Activated CD4-positive, alpha-beta memory T cell treated with anti-CD3 and anti-CD28 coated beads, Interleukin-2, amount 10 ng/mL, durations not matched to agents 7 days and 5 days (primary cell): Measurements from ENCODE around the gene TMEM201. TPM values are rescaled to one million over a fixed set of nuclear protein-coding genes. Genes with fewer than 3 reads are reported as not detected.
"Not testable (repeated sequence)": the region's sequence is repeated elsewhere in the genome, so short reads cannot be mapped to it uniquely, and the experiment has no call there.

Experiments
- CTCF ChIA-PET: fragments of 350-600 bp; sonication (Branson Sonifier 250); formaldehyde crosslinking; loops from one replicate; lab custom pipeline; 2021; ENCODE audit warnings: antibody characterized with exemption, inconsistent platforms; lab: Charles Lee
- POLR2A ChIA-PET: fragments of 350-600 bp; sonication (Branson Sonifier 250); formaldehyde crosslinking; loops from one replicate; lab custom pipeline; 2021; ENCODE audit warnings: antibody characterized with exemption; lab: Charles Lee
- DNase-seq: peaks from one replicate; pipeline ENCODE4 v3.0.0-alpha.2; 2020
- H3K27ac Mint-ChIP-seq: one replicate; pipeline ENCODE4 v1.8.0; 2021; ENCODE audit warnings: mild to moderate bottlenecking, mixed read lengths
- H3K27me3 Mint-ChIP-seq: one replicate; pipeline ENCODE4 v1.8.0; 2021; ENCODE audit warnings: mixed read lengths
- H3K36me3 Mint-ChIP-seq: one replicate; pipeline ENCODE4 v1.8.0; 2021; ENCODE audit warnings: low read depth, mixed read lengths
- H3K4me1 Mint-ChIP-seq: one replicate; pipeline ENCODE4 v1.8.0; 2021; ENCODE audit warnings: mixed read lengths
- H3K4me3 Mint-ChIP-seq: one replicate; pipeline ENCODE4 v1.8.0; 2021; ENCODE audit warnings: mild to moderate bottlenecking, mixed read lengths
- H3K9me3 Mint-ChIP-seq: one replicate; pipeline ENCODE4 v1.8.0; 2021; ENCODE audit warnings: mixed read lengths
- total RNA-seq, 2 experiments: library from RNA; stranded (reverse); gene quantifications; one replicate each; pipeline ENCODE4 v1.2.3, GENCODE V29; 2021

TMEM201 gene
- total RNA-seq, 2 experiments from 2014 or later, result 12.4 to 13.4 TPM

GRCh38 chr1:9558271-9558945, 30.3 kb upstream of the TMEM201 start:
- ChIA-PET POLR2A (interaction anchor here (0.9 to 2.0 kb wide), 2 partner anchors 13 to 19 kb away, joined by 4 read pairs; partner anchors contain the start of gene SLC25A33), CTCF (interaction anchor here (0.5 to 1.9 kb wide), 6 partner anchors 12 to 271 kb away, joined by 3 to 5 read pairs (median 3); partner anchors contain the start of gene TMEM201)
- Mint-ChIP-seq H3K4me1 (peaks cover 19% of the 10 kb centered on the region), H3K36me3 (peaks cover 9% of the 10 kb centered on the region), H3K27me3 (no peaks in the 10 kb centered on the region), H3K4me3 (no peak overlapping the region), H3K9me3 (no peaks in the 10 kb centered on the region), H3K27ac (no peak overlapping the region)
- no peak for DNase-seq

- no peaks in the 10 kb centered on the region for H3K9me3 Mint-ChIP-seq
- no peaks in the 10 kb centered on the region for H3K27me3 Mint-ChIP-seq
- POLR2A ChIA-PET, result no interaction called here
- H3K4me1 Mint-ChIP-seq, result peaks cover 19% of the 10 kb centered on the region
- DNase-seq, result no peak
- no peak overlapping the region for H3K4me3 Mint-ChIP-seq
- CTCF ChIA-PET, result interaction anchor here (0.5 to 1.9 kb wide), 4 partner anchors 12 to 270 kb away, joined by 3 to 5 read pairs (median 4); partner anchors contain the start of gene TMEM201
- peaks cover 12% of the 10 kb centered on the region for H3K36me3 Mint-ChIP-seq
- no peak overlapping the region for H3K27ac Mint-ChIP-seq
Observed at GRCh38 chr1:9558946-9559545, 29.7 kb upstream of the TMEM201 start.

- Mint-ChIP-seq H3K4me1 (peaks cover 19% of the 10 kb centered on the region), H3K27ac (no peak overlapping the region), H3K27me3 (no peaks in the 10 kb centered on the region), H3K36me3 (peaks cover 13% of the 10 kb centered on the region), H3K4me3 (no peak overlapping the region), H3K9me3 (no peaks in the 10 kb centered on the region)
- DNase-seq, result no peak
- CTCF ChIA-PET, result interaction anchor here (1.5 to 1.9 kb wide), 2 partner anchors 29 to 56 kb away, joined by 4 to 5 read pairs; partner anchors contain the start of gene TMEM201
- POLR2A ChIA-PET, result no interaction called here
Observed at GRCh38 chr1:9559673-9560072, 29.0 kb upstream of the TMEM201 start.

GRCh38 chr1:9560090-9560489, 28.6 kb upstream of the TMEM201 start:
- H3K9me3 Mint-ChIP-seq, DNase-seq, H3K4me3 Mint-ChIP-seq, POLR2A ChIA-PET, H3K27ac Mint-ChIP-seq, H3K27me3 Mint-ChIP-seq: not testable (repeated sequence)
- Mint-ChIP-seq H3K36me3 (peaks cover 13% of the 10 kb centered on the region), H3K4me1 (peaks cover 19% of the 10 kb centered on the region)
- CTCF ChIA-PET, result interaction anchor here (1.9 kb wide), 1 partner anchor 28 kb away, joined by 5 read pairs; the partner anchor contains the start of gene TMEM201

- Mint-ChIP-seq H3K36me3 (peaks cover 9% of the 10 kb centered on the region), H3K27ac (no peak overlapping the region), H3K4me1 (peaks cover 19% of the 10 kb centered on the region), H3K4me3 (no peak overlapping the region), H3K27me3 (no peaks in the 10 kb centered on the region), H3K9me3 (no peaks in the 10 kb centered on the region)
- DNase-seq, result no peak
- ChIA-PET CTCF (interaction anchor here (0.5 to 1.2 kb wide), 4 partner anchors 9 to 74 kb away, joined by 3 to 4 read pairs (median 3); no protein-coding TSS in a partner anchor), POLR2A (no interaction called here)
Observed at GRCh38 chr1:9561429-9561828, 27.3 kb upstream of the TMEM201 start.

GRCh38 chr1:9569267-9569666, 19.4 kb upstream of the TMEM201 start:
- Mint-ChIP-seq H3K4me1 (no peaks in the 10 kb centered on the region), H3K27ac (no peak overlapping the region), H3K9me3 (no peaks in the 10 kb centered on the region), H3K27me3 (no peaks in the 10 kb centered on the region), H3K36me3 (no peaks in the 10 kb centered on the region), H3K4me3 (no peak overlapping the region)
- CTCF ChIA-PET, result interaction anchor here (8.1 kb wide), 1 partner anchor 74 kb away, joined by 81 read pairs; no protein-coding TSS in a partner anchor
- POLR2A ChIA-PET, result interaction anchor here (0.6 kb wide), 1 partner anchor 18 kb away, joined by 3 read pairs; no protein-coding TSS in a partner anchor
- no peak for DNase-seq

GRCh38 chr1:9570886-9571529, 17.7 kb upstream of the TMEM201 start:
- not testable (repeated sequence) for H3K27ac Mint-ChIP-seq, H3K9me3 Mint-ChIP-seq, H3K36me3 Mint-ChIP-seq, DNase-seq, H3K27me3 Mint-ChIP-seq, H3K4me3 Mint-ChIP-seq, H3K4me1 Mint-ChIP-seq
- CTCF ChIA-PET, result interaction anchor here (0.9 to 8.1 kb wide), 4 partner anchors 8 to 75 kb away, joined by 3 to 81 read pairs (median 4); no protein-coding TSS in a partner anchor
- POLR2A ChIA-PET, result interaction anchor here (0.8 kb wide), 1 partner anchor 14 kb away, joined by 4 read pairs; no protein-coding TSS in a partner anchor

- Mint-ChIP-seq H3K27ac (no peak overlapping the region), H3K36me3 (no peaks in the 10 kb centered on the region), H3K9me3 (no peaks in the 10 kb centered on the region), H3K27me3 (no peaks in the 10 kb centered on the region), H3K4me3 (no peak overlapping the region), H3K4me1 (no peaks in the 10 kb centered on the region)
- POLR2A ChIA-PET, result interaction anchor here (0.8 kb wide), 1 partner anchor 161 kb away, joined by 3 read pairs; no protein-coding TSS in a partner anchor
- DNase-seq, result no peak
- CTCF ChIA-PET, result interaction anchor here (0.6 to 8.1 kb wide), 11 partner anchors 13 to 307 kb away, joined by 3 to 81 read pairs (median 4); no protein-coding TSS in a partner anchor
Observed at GRCh38 chr1:9573723-9574122, 15.0 kb upstream of the TMEM201 start.

GRCh38 chr1:9575486-9575885, 13.2 kb upstream of the TMEM201 start:
- DNase-seq, result no peak
- Mint-ChIP-seq H3K9me3 (no peaks in the 10 kb centered on the region), H3K27ac (no peak overlapping the region), H3K36me3 (peaks cover 3% of the 10 kb centered on the region), H3K27me3 (no peaks in the 10 kb centered on the region), H3K4me1 (no peaks in the 10 kb centered on the region), H3K4me3 (no peak overlapping the region)
- ChIA-PET CTCF (interaction anchor here (0.7 to 8.1 kb wide), 5 partner anchors 9 to 309 kb away, joined by 3 to 81 read pairs (median 3); no protein-coding TSS in a partner anchor), POLR2A (interaction anchor here (1.3 kb wide), 1 partner anchor 12 kb away, joined by 3 read pairs; no protein-coding TSS in a partner anchor)

- no peaks in the 10 kb centered on the region for H3K27me3 Mint-ChIP-seq
- CTCF ChIA-PET, result interaction anchor here (8.1 kb wide), 1 partner anchor 81 kb away, joined by 81 read pairs; no protein-coding TSS in a partner anchor
- POLR2A ChIA-PET, result no interaction called here
- H3K36me3 Mint-ChIP-seq, result peaks cover 7% of the 10 kb centered on the region
- no peaks in the 10 kb centered on the region for H3K4me1 Mint-ChIP-seq
- no peaks in the 10 kb centered on the region for H3K9me3 Mint-ChIP-seq
- no peak overlapping the region for H3K4me3 Mint-ChIP-seq
- H3K27ac Mint-ChIP-seq, result no peak overlapping the region
- DNase-seq, result no peak
Observed at GRCh38 chr1:9576903-9577302, 11.8 kb upstream of the TMEM201 start.

- Mint-ChIP-seq H3K27me3 (no peaks in the 10 kb centered on the region), H3K4me1 (no peaks in the 10 kb centered on the region), H3K4me3 (no peak overlapping the region), H3K9me3 (no peaks in the 10 kb centered on the region), H3K36me3 (peaks cover 7% of the 10 kb centered on the region), H3K27ac (no peak overlapping the region)
- DNase-seq, result no peak
- ChIA-PET POLR2A (no interaction called here), CTCF (interaction anchor here (8.1 kb wide), 1 partner anchor 82 kb away, joined by 81 read pairs; no protein-coding TSS in a partner anchor)
Observed at GRCh38 chr1:9577423-9577822, 11.3 kb upstream of the TMEM201 start.

GRCh38 chr1:9580942-9581341, 7.8 kb upstream of the TMEM201 start:
- Mint-ChIP-seq H3K4me3 (no peak overlapping the region), H3K4me1 (no peaks in the 10 kb centered on the region), H3K27ac (no peak overlapping the region), H3K9me3 (no peaks in the 10 kb centered on the region), H3K27me3 (no peaks in the 10 kb centered on the region), H3K36me3 (peaks cover 7% of the 10 kb centered on the region)
- CTCF ChIA-PET, result no interaction called here
- POLR2A ChIA-PET, result no interaction called here
- no peak for DNase-seq
